Erythroblast (primary cell): ENCODE results near the gene ACBD3.

Source experiments
- GATA1 ChIP-seq: IDR thresholded peaks from 2 replicates; pipeline ENCODE4 v1.6.1; 2011; ENCODE audit warnings: low read depth, mild to moderate bottlenecking, control low read depth, low read length, moderate library complexity
- POLR2A ChIP-seq: IDR thresholded peaks from 2 replicates; pipeline ENCODE4 v1.6.1; 2011; ENCODE audit warnings: mild to moderate bottlenecking, low read length

DNA sequence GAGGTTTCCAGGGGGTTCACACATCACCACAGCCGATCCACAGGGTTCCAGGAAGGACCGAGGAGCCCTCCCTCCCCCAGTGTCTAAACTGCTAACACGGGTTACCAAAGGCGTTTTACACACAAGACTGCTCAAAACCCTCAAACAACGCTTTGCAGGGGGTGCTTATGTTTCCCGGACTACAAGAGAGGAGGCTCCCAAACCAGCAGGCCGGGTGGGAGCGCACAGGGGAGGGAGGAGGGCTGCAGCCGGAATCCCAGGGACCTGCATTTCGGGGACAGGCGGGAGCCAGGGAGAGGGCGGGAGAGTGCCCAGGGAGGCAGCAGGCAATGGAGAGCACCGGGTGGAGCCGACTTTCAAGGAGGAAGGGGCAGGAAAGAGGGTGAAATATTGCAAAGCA, 50.8 kb downstream of the ACBD3 start:
- TF ChIP-seq POLR2A (no peak), GATA1 (no peak)
